ENCODE measurements around the gene KHDRBS2.

Gene KHDRBS2

DNA sequence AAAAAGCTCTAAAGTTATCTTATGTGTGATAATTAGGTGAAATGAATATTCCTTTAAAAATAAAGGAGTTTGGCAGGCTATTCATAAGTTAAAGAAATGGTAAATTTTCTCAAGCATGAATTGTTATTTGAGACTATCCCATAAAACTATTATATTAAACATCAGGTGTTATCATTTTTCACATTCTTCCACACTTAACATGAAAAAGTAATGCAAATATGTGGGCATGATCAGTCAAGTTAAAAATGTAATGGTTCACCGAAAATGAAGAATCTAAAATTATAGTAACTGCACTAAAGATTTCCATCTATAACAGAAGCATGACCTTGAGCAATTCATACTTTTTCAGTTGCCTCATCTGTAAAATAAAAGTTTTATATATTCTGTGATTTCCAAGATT lies 110.8 kb downstream of the KHDRBS2 start:
- DNase-seq (ENCODE audit: low read depth in 4 of 4, low spot score in 1 of 4), result no peak

DNA sequence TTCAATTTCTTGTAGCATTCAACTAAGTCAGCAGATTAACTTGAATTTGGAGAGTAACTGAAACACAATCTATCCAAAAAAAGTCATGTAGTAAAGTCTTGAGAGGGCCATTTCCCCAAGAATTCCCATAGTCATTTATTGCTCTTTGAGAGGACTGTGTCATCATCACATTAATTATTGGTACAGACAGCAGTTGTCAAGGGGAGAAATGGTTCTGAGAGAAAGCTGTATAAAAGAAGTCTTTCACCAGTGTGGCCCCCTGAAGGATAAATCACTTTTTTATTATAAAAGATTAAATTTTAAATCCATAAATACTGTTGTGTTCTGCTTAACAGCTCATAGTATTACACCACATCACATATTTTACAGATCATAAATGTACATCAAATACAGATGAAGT lies 111.5 kb downstream of the KHDRBS2 start:
- no peak for DNase-seq (ENCODE audit: low read depth in 4 of 4, low spot score in 1 of 4)

DNA sequence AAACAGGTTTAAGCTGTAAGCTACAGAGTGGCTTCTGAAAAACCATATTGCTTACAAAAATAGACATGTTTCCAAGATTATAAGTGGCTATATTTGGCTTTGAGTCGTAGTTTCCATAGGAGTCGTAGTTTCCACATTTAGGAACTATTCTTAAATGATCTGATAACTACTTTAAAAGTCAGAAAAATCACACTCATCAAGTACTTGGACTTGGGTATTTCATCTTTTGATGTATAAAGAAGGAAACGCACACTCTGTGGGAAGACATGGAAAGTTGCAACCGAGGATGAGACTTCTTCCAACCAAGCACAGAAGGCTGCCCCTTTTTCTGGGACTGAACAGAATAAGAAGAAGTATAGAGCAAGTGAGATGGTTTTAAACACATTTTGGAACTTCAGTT lies 118.3 kb downstream of the KHDRBS2 start:
- DNase-seq (ENCODE audit: low read depth in 4 of 4, low spot score in 1 of 4), result no peak

- DNase-seq (ENCODE audit: low read depth in 4 of 4, low spot score in 1 of 4), result no peak
Observed at GRCh38 chr6:62162858-62163257, 123.2 kb downstream of the KHDRBS2 start.

- DNase-seq (ENCODE audit: low read depth in 4 of 4, low spot score in 1 of 4), result no peak
Observed at GRCh38 chr6:62152796-62153195, 133.2 kb downstream of the KHDRBS2 start.

DNA sequence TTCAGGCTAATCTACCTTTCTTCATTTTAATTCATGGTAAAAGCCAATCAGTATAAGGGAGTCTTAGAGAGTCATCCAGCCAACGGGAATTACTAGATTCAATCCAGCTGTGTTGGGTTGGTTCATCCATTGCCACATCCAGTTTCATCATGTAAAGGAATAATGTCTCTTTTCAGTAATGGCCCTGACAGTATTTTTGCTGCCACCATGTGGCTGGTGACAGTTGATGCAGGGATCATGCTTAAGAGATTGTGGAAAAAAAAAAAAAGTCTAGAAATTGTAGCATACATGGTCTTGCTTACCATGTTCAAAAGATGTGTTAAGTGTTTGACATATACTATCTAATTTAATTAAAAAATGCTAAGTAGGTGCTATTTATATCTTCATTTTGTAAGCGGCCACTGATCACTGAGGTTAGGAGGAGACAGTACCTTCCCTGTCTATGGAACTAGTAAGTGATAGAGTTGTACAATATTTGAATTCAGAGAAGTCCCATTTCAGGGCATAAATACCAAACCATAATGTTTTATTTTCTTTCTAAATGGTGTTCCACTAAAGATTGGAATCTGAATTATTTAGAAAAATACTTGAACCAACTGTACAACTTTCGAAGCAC lies 135.9 kb downstream of the KHDRBS2 start:
- no peak for DNase-seq (ENCODE audit: low read depth in 4 of 4, low spot score in 1 of 4)

- DNase-seq (ENCODE audit: low read depth in 4 of 4, low spot score in 1 of 4), result no peak
Observed at GRCh38 chr6:62146954-62147853, 138.8 kb downstream of the KHDRBS2 start.

- no peak for DNase-seq (ENCODE audit: low read depth in 4 of 4, low spot score in 1 of 4)
Observed at GRCh38 chr6:62129127-62129526, 156.9 kb downstream of the KHDRBS2 start.

- no peak for DNase-seq (ENCODE audit: low read depth in 4 of 4, low spot score in 1 of 4)
Observed at GRCh38 chr6:62119401-62119800, 166.6 kb downstream of the KHDRBS2 start.

GRCh38 chr6:62103186-62103859 lies 182.7 kb downstream of the KHDRBS2 start:
- no peak for DNase-seq (ENCODE audit: low read depth in 4 of 4, low spot score in 1 of 4)

DNA sequence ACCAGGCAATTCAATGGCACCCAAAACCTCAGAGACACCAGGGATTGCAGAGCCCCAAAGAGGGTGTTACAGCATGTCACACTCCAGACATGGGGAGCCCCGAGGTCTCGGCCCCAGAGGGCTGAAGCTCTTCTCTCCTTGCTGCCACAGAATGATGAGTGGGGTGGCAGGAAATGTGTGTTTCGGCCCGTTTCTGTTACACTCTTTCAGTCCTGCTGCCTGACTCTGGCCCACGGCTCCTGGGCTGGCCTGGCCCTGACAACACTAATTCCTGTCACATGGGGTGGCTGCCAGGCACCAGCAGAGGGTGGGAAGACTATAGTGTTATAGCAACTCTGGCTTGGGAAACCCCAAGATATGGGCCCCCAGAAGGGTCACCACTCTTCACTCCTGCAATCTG lies 183.6 kb downstream of the KHDRBS2 start:
- DNase-seq (ENCODE audit: low read depth in 4 of 4, low spot score in 1 of 4), result no peak

DNA sequence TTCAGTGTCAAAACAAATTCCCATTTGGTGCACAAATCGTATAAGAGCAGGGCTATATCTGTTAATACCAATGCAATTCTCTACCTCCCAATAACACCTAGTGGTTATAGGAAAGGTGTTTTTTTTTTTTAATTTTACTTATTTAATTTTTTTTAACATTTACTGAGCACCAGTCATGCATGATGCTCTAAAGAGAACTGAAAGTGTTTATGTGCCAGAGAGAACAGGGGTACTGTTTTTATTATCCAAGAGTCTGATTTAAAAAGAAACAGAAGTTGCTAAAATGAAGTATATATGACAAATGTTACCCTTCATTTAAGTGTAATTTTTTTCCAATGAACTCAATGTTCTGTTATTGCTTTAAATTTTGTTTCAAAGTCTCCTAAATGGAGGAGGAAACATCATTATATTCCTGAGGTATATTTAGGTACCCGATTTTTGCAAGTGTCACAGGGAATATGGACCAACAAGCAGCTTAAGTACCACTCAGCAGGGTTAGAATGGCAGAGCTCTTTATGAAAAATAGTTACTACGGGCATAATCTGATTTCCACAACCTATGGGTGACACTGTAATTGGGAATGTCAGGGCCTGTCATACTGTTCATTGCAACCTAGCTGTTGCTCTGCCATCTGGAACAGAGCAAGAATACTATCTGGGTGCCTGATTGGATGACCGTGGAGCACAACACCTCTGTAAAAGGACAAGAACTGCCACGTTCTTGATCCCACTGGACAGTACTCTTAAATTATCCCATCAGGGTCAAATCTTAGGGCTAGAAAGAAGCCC lies 195.4 kb downstream of the KHDRBS2 start:
- no peak for DNase-seq (ENCODE audit: low read depth in 4 of 4, low spot score in 1 of 4)

- no peak for DNase-seq (ENCODE audit: low read depth in 4 of 4, low spot score in 1 of 4)
Observed at GRCh38 chr6:62089781-62090180, 196.2 kb downstream of the KHDRBS2 start.

DNA sequence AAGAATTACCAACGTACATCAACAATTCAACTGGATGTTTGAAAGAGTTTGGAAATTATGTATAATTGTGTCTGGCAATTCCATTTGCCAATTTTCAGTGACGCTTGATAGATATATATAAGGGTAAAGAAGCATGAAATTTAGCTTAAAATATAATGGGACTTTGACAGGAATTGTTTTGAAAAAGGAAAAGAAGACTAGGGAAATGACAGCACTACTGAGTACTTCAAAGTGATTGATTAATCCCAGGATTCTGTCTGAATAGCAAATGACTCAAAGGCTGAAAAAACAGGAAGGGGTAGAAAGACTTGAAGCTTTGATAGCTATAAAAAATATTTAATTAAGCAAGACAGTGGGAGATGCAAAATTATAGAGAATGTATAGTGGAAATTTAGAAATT lies 200.0 kb downstream of the KHDRBS2 start:
- no peak for DNase-seq (ENCODE audit: low read depth in 4 of 4, low spot score in 1 of 4)

- DNase-seq (ENCODE audit: low read depth in 4 of 4, low spot score in 1 of 4), result no peak
Observed at GRCh38 chr6:62075869-62076268, 210.2 kb downstream of the KHDRBS2 start.

- no peak for DNase-seq (ENCODE audit: low read depth in 4 of 4, low spot score in 1 of 4)
Observed at GRCh38 chr6:62059901-62060300, 226.1 kb downstream of the KHDRBS2 start.

- no peak for DNase-seq (ENCODE audit: low read depth in 4 of 4, low spot score in 1 of 4)
Observed at GRCh38 chr6:62057300-62057699, 228.7 kb downstream of the KHDRBS2 start.

- no peak for DNase-seq (ENCODE audit: low read depth in 4 of 4, low spot score in 1 of 4)
Observed at GRCh38 chr6:62045502-62045901, 240.5 kb downstream of the KHDRBS2 start.

GRCh38 chr6:62043084-62043483 lies 242.9 kb downstream of the KHDRBS2 start:
- DNase-seq (ENCODE audit: low read depth in 4 of 4, low spot score in 1 of 4), result no peak

DNA sequence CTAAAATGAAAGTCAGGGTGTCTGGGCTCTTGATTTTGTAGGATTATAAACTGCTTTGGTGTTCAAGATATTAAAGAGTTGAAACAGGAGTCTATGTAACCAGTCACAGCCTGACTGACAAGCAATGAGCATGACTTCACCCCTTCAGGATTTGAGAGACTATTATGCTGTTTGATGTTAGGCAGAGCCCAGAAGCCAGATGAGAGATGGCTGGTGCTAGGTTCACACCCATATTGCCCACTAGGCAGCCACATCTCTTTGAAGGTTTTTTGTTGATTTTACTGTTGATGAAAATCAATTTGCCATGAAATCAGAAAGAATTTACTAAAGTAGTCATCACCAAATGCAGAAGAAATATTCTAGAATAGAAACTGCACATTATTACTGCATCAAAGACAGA lies 243.6 kb downstream of the KHDRBS2 start:
- DNase-seq (ENCODE audit: low read depth in 4 of 4, low spot score in 1 of 4), result no peak

GRCh38 chr6:62039605-62040004 lies 246.4 kb downstream of the KHDRBS2 start:
- no peak for DNase-seq (ENCODE audit: low read depth in 4 of 4, low spot score in 1 of 4)

Measured in stimulated activated CD4-positive, alpha-beta T cell treated with anti-CD3 and anti-CD28 coated beads, Interleukin-1b, Interleukin-23, amount 100 ng/mL, for 24 hours (primary cell).